ENCODE data around the gene UBE2D1.

- no peak for TF ChIP-seq POLR2A (IDR thresholded peaks at IDR 0.05)
- TF ChIP-seq, protein P1, sequence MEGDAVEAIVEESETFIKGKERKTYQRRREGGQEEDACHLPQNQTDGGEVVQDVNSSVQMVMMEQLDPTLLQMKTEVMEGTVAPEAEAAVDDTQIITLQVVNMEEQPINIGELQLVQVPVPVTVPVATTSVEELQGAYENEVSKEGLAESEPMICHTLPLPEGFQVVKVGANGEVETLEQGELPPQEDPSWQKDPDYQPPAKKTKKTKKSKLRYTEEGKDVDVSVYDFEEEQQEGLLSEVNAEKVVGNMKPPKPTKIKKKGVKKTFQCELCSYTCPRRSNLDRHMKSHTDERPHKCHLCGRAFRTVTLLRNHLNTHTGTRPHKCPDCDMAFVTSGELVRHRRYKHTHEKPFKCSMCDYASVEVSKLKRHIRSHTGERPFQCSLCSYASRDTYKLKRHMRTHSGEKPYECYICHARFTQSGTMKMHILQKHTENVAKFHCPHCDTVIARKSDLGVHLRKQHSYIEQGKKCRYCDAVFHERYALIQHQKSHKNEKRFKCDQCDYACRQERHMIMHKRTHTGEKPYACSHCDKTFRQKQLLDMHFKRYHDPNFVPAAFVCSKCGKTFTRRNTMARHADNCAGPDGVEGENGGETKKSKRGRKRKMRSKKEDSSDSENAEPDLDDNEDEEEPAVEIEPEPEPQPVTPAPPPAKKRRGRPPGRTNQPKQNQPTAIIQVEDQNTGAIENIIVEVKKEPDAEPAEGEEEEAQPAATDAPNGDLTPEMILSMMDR (IDR thresholded peaks at IDR 0.05) = no peak
- no peak for TF ChIP-seq POLR2AphosphoS5 (IDR thresholded peaks at IDR 0.05)
These were observed 34.1 kb upstream of the UBE2D1 start for GRCh38 chr10:58300676-58301075.

All from prostate gland (tissue), 2 donors.